HepG2 (cell line): Measurements from ENCODE around the gene LENEP. TPM values are rescaled to one million over a fixed set of nuclear protein-coding genes. Genes with fewer than 3 reads are reported as not detected.
A peak's percentile ranks its signal among the peaks of the same experiment; 100 is the strongest.

Experiments used
- BRD4 ChIP-seq: sonication (generic); formaldehyde crosslinking; IDR thresholded peaks from 2 replicates; pipeline ENCODE4 v1.4.0; 2020; ENCODE audit warnings: missing genetic modification reagents
- KAT7 ChIP-seq: IDR thresholded peaks from 2 replicates; pipeline ENCODE4 v1.6.1; 2018; ENCODE audit warnings: borderline replicate concordance, missing compliant biosample characterization
- LCORL ChIP-seq, 2 experiments: fragments of 450-650 bp in 1 of 2; sonication (generic) in 1 of 2; formaldehyde crosslinking in 1 of 2; IDR thresholded peaks; 2 replicates each; pipeline versions ENCODE4 v1.5.0 to v1.6.1; 2017 to 2020; ENCODE audit warnings: antibody characterized with exemption in 1 of 2, missing genetic modification reagents in 1 of 2
- ZEB1 ChIP-seq: IDR thresholded peaks from 2 replicates; pipeline ENCODE4 v1.6.1; 2012; ENCODE audit warnings: mild to moderate bottlenecking, low read depth, inconsistent platforms; ENCODE audit not compliant: insufficient replicate concordance
- ZNF329 ChIP-seq: sonication (generic); formaldehyde crosslinking; IDR thresholded peaks from 2 replicates; pipeline ENCODE4 v1.9.0; 2021; ENCODE audit warnings: low read depth, mild to moderate bottlenecking, missing genetic modification reagents
- ZNF367 ChIP-seq: sonication (generic); formaldehyde crosslinking; IDR thresholded peaks from 2 replicates; pipeline ENCODE4 v1.4.0; 2020; ENCODE audit warnings: missing genetic modification reagents, borderline replicate concordance
- ZNF441 ChIP-seq: sonication (generic); formaldehyde crosslinking; IDR thresholded peaks from 2 replicates; pipeline ENCODE4 v1.7.0; 2021; ENCODE audit warnings: missing genetic modification reagents, borderline replicate concordance
- ZNF879 ChIP-seq: sonication (generic); formaldehyde crosslinking; IDR thresholded peaks from 2 replicates; pipeline ENCODE4 v1.8.1; 2023; ENCODE audit warnings: missing genetic modification reagents
- polyA plus RNA-seq, 8 experiments: library from polyadenylated mRNA; depleted of rRNA in 3 of 8; stranded (reverse) in 7 of 8; unstranded in 1 of 8; fragments of >200 nt; fragmentation: Illumina TruSeq in 4 of 8; extraction: Trizol in 4 of 8; gene quantifications; 2 replicates each; pipeline versions ENCODE4 v1.2.1 to v1.2.3, GENCODE V29; 2011 to 2016; ENCODE audit warnings: low read depth in 4 of 8, missing spikeins in 1 of 8, mixed read lengths in 1 of 8; ENCODE audit not compliant: insufficient read depth in 1 of 8
- total RNA-seq, 5 experiments: library from RNA; depleted of rRNA; stranded (reverse); fragments of >200 nt; fragmentation: Illumina TruSeq; extraction: Trizol; gene quantifications; 2 replicates each; pipeline ENCODE4 v1.2.3, GENCODE V29; 2016; ENCODE audit warnings: low read depth in 1 of 5
- TF ChIP-seq, protein P1 (sequence below): IDR thresholded peaks from 2 replicates; pipeline ENCODE4 v1.4.0; 2020; ENCODE audit warnings: mild to moderate bottlenecking, missing genetic modification reagents
- TF ChIP-seq, protein P2 (sequence below): sonication (generic); formaldehyde crosslinking; IDR thresholded peaks from 2 replicates; pipeline ENCODE4 v1.4.0; 2020; ENCODE audit warnings: missing genetic modification reagents
- TF ChIP-seq, protein P3 (sequence below): sonication (generic); formaldehyde crosslinking; IDR thresholded peaks from 2 replicates; pipeline ENCODE4 v1.4.0; 2020; ENCODE audit warnings: mild to moderate bottlenecking, missing genetic modification reagents
- TF ChIP-seq, protein P4 (sequence below): sonication (generic); formaldehyde crosslinking; IDR thresholded peaks from 2 replicates; pipeline ENCODE4 v1.4.0; 2020; ENCODE audit warnings: missing genetic modification reagents, borderline replicate concordance

LENEP gene
- total and polyA plus RNA-seq, 2 of the 13 experiments (the other 11 are each of a cell fraction or from before 2014, with no cell fraction given): 0.29 TPM; not detected in 1

DNA sequence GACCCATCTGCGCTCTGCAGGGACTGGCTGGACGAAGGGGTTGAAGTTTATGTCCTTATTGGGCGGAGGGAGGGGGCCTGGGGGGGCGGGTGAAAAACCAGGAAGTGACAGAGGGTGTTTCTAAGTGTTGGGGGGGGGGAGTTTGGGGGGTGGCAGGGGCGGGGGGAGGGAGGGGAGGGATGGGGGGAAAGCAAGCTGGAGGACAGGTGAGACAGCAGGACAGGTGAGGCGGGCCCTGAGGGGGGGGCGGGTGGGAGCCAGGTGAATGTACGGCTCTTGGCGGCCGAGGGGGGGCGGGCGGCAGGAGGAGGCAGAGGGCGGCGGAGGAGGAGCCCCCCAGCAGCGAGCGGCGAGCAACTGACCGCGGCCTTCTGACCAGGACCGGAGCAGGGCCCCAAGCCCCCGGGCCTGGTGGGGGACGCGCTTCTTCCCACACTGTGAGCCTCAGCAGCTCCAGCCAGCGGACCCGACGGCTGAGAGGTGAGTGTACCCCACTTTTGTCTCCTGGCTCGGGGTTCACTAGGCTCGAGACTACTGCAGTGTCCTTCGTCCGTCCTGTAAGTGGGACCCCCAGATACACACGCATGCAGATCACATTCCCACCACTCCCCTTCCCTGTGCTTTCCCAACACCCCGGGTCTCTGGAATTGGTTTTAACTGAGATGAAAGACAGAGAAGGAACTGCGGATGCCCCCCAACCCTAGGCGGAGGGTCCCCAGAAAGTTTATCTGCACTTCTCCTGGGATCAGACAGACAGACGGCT lies 9.3 kb downstream of the LENEP start, which contains the start of gene ZBTB7B (continued):
- TF ChIP-seq, protein P1, sequence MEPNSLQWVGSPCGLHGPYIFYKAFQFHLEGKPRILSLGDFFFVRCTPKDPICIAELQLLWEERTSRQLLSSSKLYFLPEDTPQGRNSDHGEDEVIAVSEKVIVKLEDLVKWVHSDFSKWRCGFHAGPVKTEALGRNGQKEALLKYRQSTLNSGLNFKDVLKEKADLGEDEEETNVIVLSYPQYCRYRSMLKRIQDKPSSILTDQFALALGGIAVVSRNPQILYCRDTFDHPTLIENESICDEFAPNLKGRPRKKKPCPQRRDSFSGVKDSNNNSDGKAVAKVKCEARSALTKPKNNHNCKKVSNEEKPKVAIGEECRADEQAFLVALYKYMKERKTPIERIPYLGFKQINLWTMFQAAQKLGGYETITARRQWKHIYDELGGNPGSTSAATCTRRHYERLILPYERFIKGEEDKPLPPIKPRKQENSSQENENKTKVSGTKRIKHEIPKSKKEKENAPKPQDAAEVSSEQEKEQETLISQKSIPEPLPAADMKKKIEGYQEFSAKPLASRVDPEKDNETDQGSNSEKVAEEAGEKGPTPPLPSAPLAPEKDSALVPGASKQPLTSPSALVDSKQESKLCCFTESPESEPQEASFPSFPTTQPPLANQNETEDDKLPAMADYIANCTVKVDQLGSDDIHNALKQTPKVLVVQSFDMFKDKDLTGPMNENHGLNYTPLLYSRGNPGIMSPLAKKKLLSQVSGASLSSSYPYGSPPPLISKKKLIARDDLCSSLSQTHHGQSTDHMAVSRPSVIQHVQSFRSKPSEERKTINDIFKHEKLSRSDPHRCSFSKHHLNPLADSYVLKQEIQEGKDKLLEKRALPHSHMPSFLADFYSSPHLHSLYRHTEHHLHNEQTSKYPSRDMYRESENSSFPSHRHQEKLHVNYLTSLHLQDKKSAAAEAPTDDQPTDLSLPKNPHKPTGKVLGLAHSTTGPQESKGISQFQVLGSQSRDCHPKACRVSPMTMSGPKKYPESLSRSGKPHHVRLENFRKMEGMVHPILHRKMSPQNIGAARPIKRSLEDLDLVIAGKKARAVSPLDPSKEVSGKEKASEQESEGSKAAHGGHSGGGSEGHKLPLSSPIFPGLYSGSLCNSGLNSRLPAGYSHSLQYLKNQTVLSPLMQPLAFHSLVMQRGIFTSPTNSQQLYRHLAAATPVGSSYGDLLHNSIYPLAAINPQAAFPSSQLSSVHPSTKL (CRISPR knock-in tag): no peak
- 0 out of 2 replicates have a peak, but pooled peaks have one; percentile 54 for TF ChIP-seq ZNF879
- TF ChIP-seq ZEB1: peak; percentile 69
- TF ChIP-seq, protein P2, sequence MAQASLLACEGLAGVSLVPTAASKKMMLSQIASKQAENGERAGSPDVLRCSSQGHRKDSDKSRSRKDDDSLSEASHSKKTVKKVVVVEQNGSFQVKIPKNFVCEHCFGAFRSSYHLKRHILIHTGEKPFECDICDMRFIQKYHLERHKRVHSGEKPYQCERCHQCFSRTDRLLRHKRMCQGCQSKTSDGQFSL: peak; percentile 27
- TF ChIP-seq, protein P3, sequence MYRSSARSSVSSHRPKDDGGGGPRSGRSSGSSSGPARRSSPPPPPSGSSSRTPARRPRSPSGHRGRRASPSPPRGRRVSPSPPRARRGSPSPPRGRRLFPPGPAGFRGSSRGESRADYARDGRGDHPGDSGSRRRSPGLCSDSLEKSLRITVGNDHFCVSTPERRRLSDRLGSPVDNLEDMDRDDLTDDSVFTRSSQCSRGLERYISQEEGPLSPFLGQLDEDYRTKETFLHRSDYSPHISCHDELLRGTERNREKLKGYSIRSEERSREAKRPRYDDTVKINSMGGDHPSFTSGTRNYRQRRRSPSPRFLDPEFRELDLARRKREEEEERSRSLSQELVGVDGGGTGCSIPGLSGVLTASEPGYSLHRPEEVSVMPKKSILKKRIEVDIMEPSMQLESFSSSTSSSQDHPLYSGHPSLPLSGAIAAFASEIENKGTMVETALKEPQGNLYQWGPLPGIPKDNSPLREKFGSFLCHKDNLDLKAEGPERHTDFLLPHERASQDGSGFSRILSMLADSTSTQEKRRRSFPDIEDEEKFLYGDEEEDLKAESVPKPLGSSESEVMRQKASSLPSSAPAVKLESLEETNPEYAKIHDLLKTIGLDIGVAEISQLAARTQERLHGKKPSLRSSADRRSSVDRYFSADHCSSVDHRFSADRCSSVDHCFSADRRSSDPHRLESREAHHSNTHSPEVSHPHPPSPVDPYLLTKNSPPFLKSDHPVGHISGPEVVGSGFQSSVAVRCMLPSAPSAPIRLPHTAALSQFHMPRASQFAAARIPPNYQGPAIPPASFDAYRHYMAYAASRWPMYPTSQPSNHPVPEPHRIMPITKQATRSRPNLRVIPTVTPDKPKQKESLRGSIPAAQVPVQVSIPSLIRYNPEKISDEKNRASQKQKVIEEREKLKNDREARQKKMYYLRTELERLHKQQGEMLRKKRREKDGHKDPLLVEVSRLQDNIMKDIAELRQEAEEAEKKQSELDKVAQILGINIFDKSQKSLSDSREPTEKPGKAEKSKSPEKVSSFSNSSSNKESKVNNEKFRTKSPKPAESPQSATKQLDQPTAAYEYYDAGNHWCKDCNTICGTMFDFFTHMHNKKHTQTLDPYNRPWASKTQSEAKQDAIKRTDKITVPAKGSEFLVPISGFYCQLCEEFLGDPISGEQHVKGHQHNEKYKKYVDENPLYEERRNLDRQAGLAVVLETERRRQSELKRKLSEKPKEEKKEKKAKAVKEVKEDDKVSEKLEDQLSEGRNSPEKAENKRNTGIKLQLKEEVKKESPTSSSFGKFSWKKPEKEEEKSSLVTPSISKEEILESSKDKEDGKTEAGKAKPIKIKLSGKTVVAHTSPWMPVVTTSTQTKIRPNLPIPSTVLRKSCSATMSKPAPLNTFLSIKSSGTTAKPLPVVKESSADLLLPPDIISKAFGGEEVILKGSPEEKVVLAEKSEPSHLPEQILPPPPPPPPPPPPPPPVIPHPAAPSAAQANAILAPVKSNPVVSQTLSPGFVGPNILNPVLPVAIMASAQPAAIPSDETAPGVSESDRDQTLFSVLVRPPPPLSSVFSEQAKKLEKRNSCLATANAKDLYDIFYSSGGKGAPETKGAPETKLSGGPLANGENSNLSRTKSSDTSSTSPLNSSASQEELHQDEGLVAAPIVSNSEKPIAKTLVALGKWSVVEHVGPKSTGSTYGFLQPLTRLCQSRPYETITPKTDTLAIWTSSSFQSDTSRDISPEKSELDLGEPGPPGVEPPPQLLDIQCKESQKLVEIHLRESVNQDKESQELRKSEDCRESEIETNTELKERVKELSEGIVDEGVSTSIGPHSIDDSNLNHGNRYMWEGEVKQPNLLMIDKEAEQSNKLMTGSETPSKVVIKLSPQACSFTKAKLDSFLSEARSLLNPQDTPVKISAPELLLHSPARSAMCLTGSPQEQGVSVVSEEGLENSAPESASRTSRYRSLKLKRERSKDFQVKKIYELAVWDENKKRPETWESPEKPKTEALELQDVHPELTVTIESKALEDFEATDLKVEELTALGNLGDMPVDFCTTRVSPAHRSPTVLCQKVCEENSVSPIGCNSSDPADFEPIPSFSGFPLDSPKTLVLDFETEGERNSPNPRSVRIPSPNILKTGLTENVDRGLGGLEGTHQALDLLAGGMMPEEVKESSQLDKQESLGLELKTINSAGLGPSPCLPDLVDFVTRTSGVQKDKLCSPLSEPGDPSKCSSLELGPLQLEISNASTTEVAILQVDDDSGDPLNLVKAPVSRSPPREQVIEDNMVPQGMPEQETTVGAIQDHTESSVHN (CRISPR knock-in tag): no peak
- TF ChIP-seq ZNF441 (CRISPR knock-in tag): peak; percentile 56; the same call in 1 of the 2 replicates
- no peak for TF ChIP-seq LCORL (IDR thresholded peaks at IDR 0.05)
- TF ChIP-seq LCORL (CRISPR knock-in tag; IDR thresholded peaks at IDR 0.05): 0 out of 2 replicates have a peak, but pooled peaks have one; percentile 0
- peak; percentile 30; the same call in 1 of the 2 replicates for TF ChIP-seq BRD4 (CRISPR knock-in tag)
- TF ChIP-seq ZNF329 (CRISPR knock-in tag): no peak
- no peak for TF ChIP-seq ZNF367
- TF ChIP-seq, protein P4, sequence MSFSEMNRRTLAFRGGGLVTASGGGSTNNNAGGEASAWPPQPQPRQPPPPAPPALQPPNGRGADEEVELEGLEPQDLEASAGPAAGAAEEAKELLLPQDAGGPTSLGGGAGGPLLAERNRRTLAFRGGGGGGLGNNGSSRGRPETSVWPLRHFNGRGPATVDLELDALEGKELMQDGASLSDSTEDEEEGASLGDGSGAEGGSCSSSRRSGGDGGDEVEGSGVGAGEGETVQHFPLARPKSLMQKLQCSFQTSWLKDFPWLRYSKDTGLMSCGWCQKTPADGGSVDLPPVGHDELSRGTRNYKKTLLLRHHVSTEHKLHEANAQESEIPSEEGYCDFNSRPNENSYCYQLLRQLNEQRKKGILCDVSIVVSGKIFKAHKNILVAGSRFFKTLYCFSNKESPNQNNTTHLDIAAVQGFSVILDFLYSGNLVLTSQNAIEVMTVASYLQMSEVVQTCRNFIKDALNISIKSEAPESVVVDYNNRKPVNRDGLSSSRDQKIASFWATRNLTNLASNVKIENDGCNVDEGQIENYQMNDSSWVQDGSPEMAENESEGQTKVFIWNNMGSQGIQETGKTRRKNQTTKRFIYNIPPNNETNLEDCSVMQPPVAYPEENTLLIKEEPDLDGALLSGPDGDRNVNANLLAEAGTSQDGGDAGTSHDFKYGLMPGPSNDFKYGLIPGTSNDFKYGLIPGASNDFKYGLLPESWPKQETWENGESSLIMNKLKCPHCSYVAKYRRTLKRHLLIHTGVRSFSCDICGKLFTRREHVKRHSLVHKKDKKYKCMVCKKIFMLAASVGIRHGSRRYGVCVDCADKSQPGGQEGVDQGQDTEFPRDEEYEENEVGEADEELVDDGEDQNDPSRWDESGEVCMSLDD (CRISPR knock-in tag): peak; percentile 78; the same call in 1 of the 2 replicates
- TF ChIP-seq KAT7: 0 out of 2 replicates have a peak, but pooled peaks have one; percentile 27
